HepG2 (cell line): ENCODE measurements around the gene MEIS1. TPM values are rescaled to one million over a fixed set of nuclear protein-coding genes. Genes with fewer than 3 reads are reported as not detected.

Experiments used
- AHDC1 ChIP-seq: sonication (generic); formaldehyde crosslinking; IDR thresholded peaks from 2 replicates; pipeline ENCODE4 v1.5.1; 2020; ENCODE audit warnings: mild to moderate bottlenecking, missing genetic modification reagents, borderline replicate concordance
- BRF2 ChIP-seq: sonication (generic); formaldehyde crosslinking; IDR thresholded peaks from 2 replicates; pipeline ENCODE4 v1.8.1; 2022; ENCODE audit warnings: mild to moderate bottlenecking, missing genetic modification reagents
- ERF ChIP-seq: IDR thresholded peaks from 2 replicates; pipeline ENCODE4 v1.6.1; 2018; ENCODE audit warnings: missing biosample characterization, missing genetic modification reagents
- HMGXB4 ChIP-seq, 2 experiments: sonication (generic) in 1 of 2; formaldehyde crosslinking in 1 of 2; IDR thresholded peaks; 2 replicates each; pipeline versions ENCODE4 v1.4.0 to v1.6.1; 2018 to 2020; ENCODE audit warnings: missing genetic modification reagents in 2 of 2, borderline replicate concordance in 1 of 2, low read depth in 1 of 2, mild to moderate bottlenecking in 1 of 2, missing biosample characterization in 1 of 2
- NBN ChIP-seq: fragments of 450-650 bp; conservative IDR thresholded peaks from 2 replicates; pipeline ENCODE4 v1.6.1; 2017
- TFE3 ChIP-seq: IDR thresholded peaks from 2 replicates; pipeline ENCODE4 v1.6.1; 2016
- ZBTB21 ChIP-seq: sonication (generic); formaldehyde crosslinking; IDR thresholded peaks from 2 replicates; pipeline ENCODE4 v1.4.0; 2020; ENCODE audit warnings: missing genetic modification reagents
- ZMAT3 ChIP-seq: sonication (generic); formaldehyde crosslinking; conservative IDR thresholded peaks from 2 replicates; pipeline ENCODE4 v1.7.0; 2021; ENCODE audit warnings: missing genetic modification reagents
- ZNF331 ChIP-seq: sonication (generic); formaldehyde crosslinking; IDR thresholded peaks from 2 replicates; pipeline ENCODE4 v1.4.0; 2020; ENCODE audit warnings: missing genetic modification reagents
- ZNF543 ChIP-seq: sonication (generic); formaldehyde crosslinking; IDR thresholded peaks from 2 replicates; pipeline ENCODE4 v1.4.0; 2020; ENCODE audit warnings: mild to moderate bottlenecking, missing genetic modification reagents
- polyA plus RNA-seq, 8 experiments: library from polyadenylated mRNA; depleted of rRNA in 3 of 8; stranded (reverse) in 7 of 8; unstranded in 1 of 8; fragments of >200 nt; fragmentation: Illumina TruSeq in 4 of 8; extraction: Trizol in 4 of 8; gene quantifications; 2 replicates each; pipeline versions ENCODE4 v1.2.1 to v1.2.3, GENCODE V29; 2011 to 2016; ENCODE audit warnings: low read depth in 4 of 8, missing spikeins in 1 of 8, mixed read lengths in 1 of 8; ENCODE audit not compliant: insufficient read depth in 1 of 8
- total RNA-seq, 5 experiments: library from RNA; depleted of rRNA; stranded (reverse); fragments of >200 nt; fragmentation: Illumina TruSeq; extraction: Trizol; gene quantifications; 2 replicates each; pipeline ENCODE4 v1.2.3, GENCODE V29; 2016; ENCODE audit warnings: low read depth in 1 of 5

The MEIS1 gene
- total and polyA plus RNA-seq, 2 of the 13 experiments (the other 11 are each of a cell fraction or from before 2014, with no cell fraction given): 3.8 to 6.0 TPM

GRCh38 chr2:66467718-66468117 is 32.8 kb downstream of the MEIS1 start (continued):
- TF ChIP-seq AHDC1 (CRISPR knock-in tag) (no peak), ZBTB21 (CRISPR knock-in tag) (no peak), NBN (no peak), TFE3 (CRISPR knock-in tag) (no peak), ERF (no peak), ZNF543 (no peak), ZNF331 (CRISPR knock-in tag) (no peak), BRF2 (CRISPR knock-in tag) (no peak), ZMAT3 (no peak), HMGXB4 (CRISPR knock-in tag; IDR thresholded peaks at IDR 0.05; ENCODE audit: borderline replicate concordance in 1 of 2, low read depth in 1 of 2) (no peak)
